ENCODE data around the gene ZDHHC3.

The ZDHHC3 gene

GRCh38 chr3:44942202-44942921 lies 33.6 kb downstream of the ZDHHC3 start:
- ChIA-PET POLR2A (no interaction called here), CTCF (no interaction called here)
- DNase-seq (ENCODE audit: extremely low spot score) = no peak
- TF ChIP-seq NFRKB (IDR thresholded peaks at IDR 0.05) (no peak), FOXA1 (IDR thresholded peaks at IDR 0.05) (no peak), ELF4 (IDR thresholded peaks at IDR 0.05) (no peak), SUZ12 (IDR thresholded peaks at IDR 0.05) (no peak), CTBP1 (IDR thresholded peaks at IDR 0.05; ENCODE audit: borderline replicate concordance) (no peak), ARNT (IDR thresholded peaks at IDR 0.05) (no peak), FOXK2 (IDR thresholded peaks at IDR 0.05) (no peak), HDGF (IDR thresholded peaks at IDR 0.05; ENCODE audit: borderline replicate concordance) (no peak), SP1 (IDR thresholded peaks at IDR 0.05) (no peak), LEF1 (IDR thresholded peaks at IDR 0.05; ENCODE audit: borderline replicate concordance) (no peak), ZNF384 (IDR thresholded peaks at IDR 0.05) (no peak), TARDBP (IDR thresholded peaks at IDR 0.05) (no peak), L3MBTL2 (conservative IDR thresholded peaks at IDR 0.05) (no peak), PKNOX1 (IDR thresholded peaks at IDR 0.05) (no peak), FOXM1 (IDR thresholded peaks at IDR 0.05; ENCODE audit: borderline replicate concordance) (no peak), BHLHE40 (IDR thresholded peaks at IDR 0.05; ENCODE audit: borderline replicate concordance) (no peak)

- TF ChIP-seq CTBP1 (IDR thresholded peaks at IDR 0.05; ENCODE audit: borderline replicate concordance) (no peak), BHLHE40 (IDR thresholded peaks at IDR 0.05; ENCODE audit: borderline replicate concordance) (no peak), FOXM1 (IDR thresholded peaks at IDR 0.05; ENCODE audit: borderline replicate concordance) (no peak), SP1 (IDR thresholded peaks at IDR 0.05) (no peak), TARDBP (IDR thresholded peaks at IDR 0.05) (no peak), SUZ12 (IDR thresholded peaks at IDR 0.05) (no peak)
- ChIA-PET CTCF (no interaction called here), POLR2A (no interaction called here)
- DNase-seq (ENCODE audit: extremely low spot score) = no peak
These were observed 36.4 kb downstream of the ZDHHC3 start for GRCh38 chr3:44939581-44940036.

GRCh38 chr3:44932986-44933944 lies 42.7 kb downstream of the ZDHHC3 start:
- TF ChIP-seq NFRKB (IDR thresholded peaks at IDR 0.05) (no peak), LEF1 (IDR thresholded peaks at IDR 0.05; ENCODE audit: borderline replicate concordance) (no peak), BHLHE40 (IDR thresholded peaks at IDR 0.05; ENCODE audit: borderline replicate concordance) (no peak), ZNF384 (IDR thresholded peaks at IDR 0.05) (no peak), SUZ12 (IDR thresholded peaks at IDR 0.05) (no peak), HDGF (IDR thresholded peaks at IDR 0.05; ENCODE audit: borderline replicate concordance) (no peak), ELF4 (IDR thresholded peaks at IDR 0.05) (no peak), FOXK2 (IDR thresholded peaks at IDR 0.05) (no peak), FOXA1 (IDR thresholded peaks at IDR 0.05) (no peak), CTBP1 (IDR thresholded peaks at IDR 0.05; ENCODE audit: borderline replicate concordance) (no peak), SP1 (IDR thresholded peaks at IDR 0.05) (no peak), ARNT (IDR thresholded peaks at IDR 0.05) (no peak), PKNOX1 (IDR thresholded peaks at IDR 0.05) (no peak), TARDBP (IDR thresholded peaks at IDR 0.05) (no peak), L3MBTL2 (conservative IDR thresholded peaks at IDR 0.05) (no peak), FOXM1 (IDR thresholded peaks at IDR 0.05; ENCODE audit: borderline replicate concordance) (no peak)
- POLR2A ChIA-PET = no interaction called here
- DNase-seq (ENCODE audit: extremely low spot score) = no peak
- CTCF ChIA-PET = no interaction called here

- TF ChIP-seq FOXM1 (IDR thresholded peaks at IDR 0.05; ENCODE audit: borderline replicate concordance) (no peak), SP1 (IDR thresholded peaks at IDR 0.05) (no peak), ZNF384 (IDR thresholded peaks at IDR 0.05) (no peak), NFRKB (IDR thresholded peaks at IDR 0.05) (no peak), BHLHE40 (IDR thresholded peaks at IDR 0.05; ENCODE audit: borderline replicate concordance) (no peak), ELF4 (IDR thresholded peaks at IDR 0.05) (no peak)
- POLR2A ChIA-PET = no interaction called here
- CTCF ChIA-PET = no interaction called here
- no peak for DNase-seq (ENCODE audit: extremely low spot score)
These were observed 43.7 kb downstream of the ZDHHC3 start for GRCh38 chr3:44932271-44932670.

GRCh38 chr3:44931791-44932190 lies 44.2 kb downstream of the ZDHHC3 start:
- no peak for TF ChIP-seq HDGF (IDR thresholded peaks at IDR 0.05; ENCODE audit: borderline replicate concordance)
- TF ChIP-seq SUZ12 (IDR thresholded peaks at IDR 0.05) = no peak
- TF ChIP-seq FOXK2 (IDR thresholded peaks at IDR 0.05) = no peak
- no peak for TF ChIP-seq LEF1 (IDR thresholded peaks at IDR 0.05; ENCODE audit: borderline replicate concordance)
- no peak for TF ChIP-seq BHLHE40 (IDR thresholded peaks at IDR 0.05; ENCODE audit: borderline replicate concordance)
- TF ChIP-seq NFRKB (IDR thresholded peaks at IDR 0.05) = no peak
- no peak for TF ChIP-seq SP1 (IDR thresholded peaks at IDR 0.05)
- TF ChIP-seq PKNOX1 (IDR thresholded peaks at IDR 0.05) = no peak
- TF ChIP-seq TARDBP (IDR thresholded peaks at IDR 0.05) = no peak
- TF ChIP-seq CTBP1 (IDR thresholded peaks at IDR 0.05; ENCODE audit: borderline replicate concordance) = no peak
- TF ChIP-seq FOXA1 (IDR thresholded peaks at IDR 0.05) = no peak
- no peak for TF ChIP-seq FOXM1 (IDR thresholded peaks at IDR 0.05; ENCODE audit: borderline replicate concordance)
- ChIA-PET POLR2A (no interaction called here), CTCF (no interaction called here)
- DNase-seq (ENCODE audit: extremely low spot score) = no peak
